ENCODE data around the gene ZNF532.

The ZNF532 gene

GRCh38 chr18:58980991-58981390, 116.3 kb downstream of the ZNF532 start:
- DNase-seq, result no peak

DNA sequence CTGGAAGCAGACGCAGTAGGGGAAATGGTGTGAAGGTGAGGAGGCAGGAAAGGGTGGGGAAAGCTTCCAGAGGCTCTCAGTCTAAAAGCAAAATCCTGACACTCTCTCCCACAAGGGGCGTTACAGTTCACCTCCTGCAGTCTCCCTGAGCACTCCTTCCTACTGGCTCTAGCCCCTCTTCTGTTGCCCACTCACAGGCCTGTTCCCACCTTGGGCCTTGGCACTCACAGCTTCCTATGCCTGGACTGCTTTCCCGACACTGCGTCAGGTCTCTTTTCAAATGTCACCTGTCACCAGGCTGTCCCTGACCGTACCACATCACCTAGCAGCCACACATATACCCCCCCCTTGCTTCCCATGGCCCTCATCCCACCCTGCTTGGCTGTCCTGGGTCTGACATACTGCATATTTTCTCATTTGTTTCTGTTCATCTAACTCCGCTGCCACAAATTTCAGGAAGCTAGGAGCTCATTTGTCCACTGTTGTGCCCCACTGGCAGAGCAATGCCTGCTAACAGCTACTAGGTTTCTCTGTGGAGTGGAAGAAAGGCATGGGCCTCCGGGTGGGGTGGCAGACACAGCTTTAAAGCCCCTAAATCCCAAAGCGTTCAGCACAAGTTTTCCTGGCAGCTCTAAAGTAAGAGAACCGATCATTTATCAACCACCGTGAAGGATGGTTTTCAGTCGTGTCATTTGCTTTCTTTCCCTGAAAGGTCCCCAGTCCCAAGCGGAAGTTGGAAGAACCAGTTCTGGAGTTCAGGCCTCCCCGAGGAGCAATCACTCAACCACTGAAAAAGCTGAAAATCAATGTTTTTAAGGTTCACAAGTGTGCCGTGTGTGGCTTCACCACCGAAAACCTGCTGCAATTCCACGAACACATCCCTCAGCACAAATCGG, 118.8 kb downstream of the ZNF532 start:
- DNase-seq, result no peak

DNA sequence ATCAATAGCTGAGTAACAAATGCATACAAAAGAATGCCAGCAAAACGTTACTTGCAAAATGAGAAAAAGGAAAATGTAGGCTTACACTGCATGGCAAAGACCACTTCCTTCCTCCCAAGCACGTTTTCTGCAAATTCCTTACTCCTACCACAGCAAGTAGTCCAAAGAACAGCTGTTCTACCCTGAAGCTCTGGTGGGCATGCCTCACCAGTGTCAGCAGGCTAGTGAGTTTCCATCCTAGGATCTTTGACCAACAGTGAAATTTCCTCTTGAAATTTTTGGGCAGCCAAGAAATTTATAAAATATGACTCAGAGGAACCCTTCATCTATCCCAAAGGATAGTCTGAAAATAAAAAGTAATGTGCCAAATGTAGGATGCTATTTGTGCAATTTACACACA, 123.9 kb downstream of the ZNF532 start:
- DNase-seq, result no peak

- no peak for DNase-seq
Measured at GRCh38 chr18:58989184-58989759, 124.6 kb downstream of the ZNF532 start.

DNA sequence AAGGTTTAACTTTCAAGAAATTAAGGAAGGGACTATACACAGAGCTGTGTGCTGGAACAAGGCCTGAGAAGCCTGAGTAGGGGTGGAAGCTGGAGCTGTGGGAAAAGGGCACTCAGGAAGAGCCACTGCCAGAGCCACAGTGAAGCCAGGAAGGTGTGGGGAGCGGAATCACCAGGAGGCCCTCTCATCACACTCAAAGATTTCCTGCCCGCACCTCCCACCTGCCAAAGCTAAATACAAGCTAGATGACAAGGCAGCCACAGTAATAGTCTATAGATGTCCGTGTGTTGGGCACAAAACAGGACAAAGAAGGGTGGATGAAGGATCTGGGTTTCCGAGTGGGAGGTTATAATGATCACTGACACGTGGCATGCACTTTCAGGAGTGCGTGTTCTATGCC, 126.0 kb downstream of the ZNF532 start:
- DNase-seq, result no peak

DNA sequence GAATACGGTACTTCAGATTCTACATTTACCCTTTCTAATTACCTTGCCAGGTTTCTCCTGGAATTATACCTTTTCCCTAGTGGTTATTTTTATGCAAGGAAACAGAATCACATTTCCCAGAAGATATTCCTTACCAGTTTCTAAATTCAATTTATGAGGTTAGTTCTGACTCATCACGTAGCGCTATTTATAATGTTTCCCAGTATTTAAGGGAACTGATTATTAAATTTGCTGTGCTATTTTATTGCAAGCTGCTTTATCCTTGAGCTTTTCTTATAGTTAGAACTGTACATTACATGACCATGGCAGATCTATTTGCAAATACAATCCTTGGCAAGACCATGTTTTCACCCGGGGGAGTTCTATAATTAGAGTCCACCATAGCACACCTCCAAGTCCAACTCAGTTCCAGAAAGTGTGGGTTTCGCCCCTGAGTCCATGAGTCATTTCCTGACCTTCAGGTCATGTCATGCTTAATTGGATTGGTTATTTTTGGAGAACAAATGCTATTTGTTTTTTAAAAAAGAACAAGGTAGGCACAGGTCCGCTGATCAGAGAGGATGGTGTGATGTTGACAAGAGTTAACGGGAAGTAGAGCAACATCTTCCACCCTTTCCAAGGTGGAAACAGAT, 126.6 kb downstream of the ZNF532 start:
- DNase-seq, result no peak

GRCh38 chr18:58992301-58993231, 127.9 kb downstream of the ZNF532 start:
- no peak for DNase-seq

DNA sequence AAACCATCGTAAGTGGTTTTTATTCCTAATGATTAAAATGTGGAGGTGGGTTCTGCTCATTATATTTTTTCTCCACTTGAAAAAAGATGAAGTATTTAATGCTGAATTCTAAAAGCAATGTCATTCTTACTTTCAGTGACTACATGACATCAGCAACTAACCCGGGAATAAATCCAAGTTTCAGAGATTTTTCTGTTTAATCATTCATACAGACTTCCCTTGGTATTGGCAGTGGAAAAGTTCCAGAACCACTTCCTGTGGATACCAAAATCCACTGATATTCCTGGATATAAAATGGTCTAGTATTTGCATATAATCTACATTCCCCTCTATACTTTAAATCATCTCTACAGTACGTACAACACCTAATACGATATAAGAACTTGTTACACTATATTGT, 128.6 kb downstream of the ZNF532 start:
- no peak for DNase-seq

- DNase-seq, result no peak
Measured at GRCh38 chr18:58995663-58996062, 131.0 kb downstream of the ZNF532 start.

DNA sequence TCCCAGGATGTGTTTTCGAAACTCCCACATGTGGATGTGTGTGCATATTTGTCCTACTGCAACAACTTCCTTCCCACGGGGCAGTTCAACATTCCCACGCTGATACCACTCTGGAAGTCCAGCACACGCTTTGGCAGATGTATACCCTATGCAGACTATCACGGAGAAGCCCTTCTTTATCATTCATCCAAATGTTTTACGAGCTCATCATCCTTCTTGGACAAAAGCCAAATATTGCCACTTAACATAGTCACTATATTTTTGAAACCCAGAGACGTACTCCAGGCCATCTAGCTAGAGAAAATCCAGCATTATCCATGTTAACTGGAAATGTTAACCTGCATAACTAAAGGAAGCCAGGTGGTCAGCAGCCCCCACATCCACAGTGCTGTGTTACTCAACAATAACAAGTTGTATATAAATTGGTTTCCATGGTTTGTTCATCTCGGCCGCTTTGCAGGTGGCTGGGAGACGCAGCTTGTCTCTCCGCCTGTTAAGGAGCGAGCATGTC, 131.5 kb downstream of the ZNF532 start:
- DNase-seq, result no peak

GRCh38 chr18:58996696-58997095, 132.0 kb downstream of the ZNF532 start:
- DNase-seq, result no peak

DNA sequence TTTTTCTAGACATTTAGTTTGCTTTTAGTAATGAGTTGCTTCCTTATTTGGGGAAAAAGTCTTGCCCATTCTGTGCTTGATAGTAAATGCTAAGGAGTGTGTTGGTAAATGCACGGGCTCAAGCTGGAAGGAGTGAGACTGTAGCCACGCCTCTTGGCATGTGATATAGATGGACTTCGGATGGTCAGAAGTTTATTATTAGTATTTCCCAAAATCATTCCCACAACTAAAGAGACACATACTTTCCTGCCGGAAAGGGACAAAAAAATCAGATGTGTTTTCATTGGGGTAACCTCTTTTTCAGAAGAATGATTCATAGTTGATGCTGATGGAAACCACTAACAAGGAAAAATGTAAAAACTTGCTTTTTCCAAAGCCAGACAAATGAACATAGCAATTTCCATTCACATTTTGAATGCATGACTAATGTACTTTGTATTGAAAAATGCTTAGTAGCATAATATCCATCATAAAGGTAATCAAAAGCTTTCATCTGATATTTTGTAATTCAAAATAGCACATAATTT, 133.2 kb downstream of the ZNF532 start:
- DNase-seq, result no peak

DNA sequence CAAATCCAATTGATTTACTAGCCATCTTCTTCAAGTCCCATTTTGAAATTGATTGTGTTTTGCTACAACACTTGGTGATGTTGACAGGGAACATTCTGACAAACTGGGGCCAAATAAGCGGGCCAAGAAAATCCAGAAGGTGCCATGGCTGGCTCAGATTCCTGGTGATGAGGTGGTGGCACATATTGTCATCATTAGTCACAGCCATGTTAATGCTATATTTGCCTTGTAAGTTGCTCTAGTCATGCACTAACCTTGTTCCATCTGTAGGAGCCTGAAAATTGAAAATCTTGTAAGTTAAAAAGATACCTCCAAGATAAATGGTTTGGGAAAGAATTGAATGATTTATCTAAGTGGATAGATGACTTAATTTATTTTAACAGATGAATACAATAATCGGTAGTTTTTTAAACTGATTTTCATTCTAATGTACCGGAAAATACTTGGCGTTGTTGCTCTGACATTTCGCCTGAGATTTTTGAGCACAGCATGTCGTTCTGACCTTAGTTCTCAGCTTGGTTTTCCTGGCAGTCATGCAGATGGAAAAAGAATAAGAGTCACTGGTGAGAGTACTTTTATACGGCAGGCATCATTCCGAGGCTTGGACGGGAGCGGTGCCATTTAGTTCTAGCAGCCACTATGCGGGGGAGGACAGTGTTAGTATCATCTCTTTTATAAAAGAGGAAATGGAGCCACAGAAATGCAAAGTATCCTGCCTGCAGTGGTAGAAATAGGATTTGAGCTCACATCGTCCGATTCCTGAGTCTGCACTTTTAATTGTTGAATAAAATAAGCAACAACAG, 133.9 kb downstream of the ZNF532 start:
- no peak for DNase-seq

DNA sequence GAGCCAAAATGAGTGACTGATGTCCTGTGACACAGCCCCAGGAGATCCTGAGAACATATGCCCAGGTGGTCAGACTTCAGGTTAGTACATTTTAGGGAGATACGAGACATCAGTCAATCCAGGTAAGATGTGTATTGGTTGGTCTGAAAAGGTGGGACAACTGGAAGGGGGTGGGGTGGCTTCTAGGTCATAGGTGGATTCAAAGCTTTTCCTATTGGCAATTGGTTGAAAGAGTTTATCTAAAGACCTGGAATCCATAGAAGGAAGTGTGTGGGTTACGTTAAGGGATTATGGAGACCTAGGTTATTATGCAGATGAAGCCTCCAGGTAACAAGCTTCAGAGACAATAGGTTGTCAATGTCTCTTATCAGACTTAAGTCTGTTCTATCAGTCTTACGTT, 136.5 kb downstream of the ZNF532 start:
- no peak for DNase-seq

DNA sequence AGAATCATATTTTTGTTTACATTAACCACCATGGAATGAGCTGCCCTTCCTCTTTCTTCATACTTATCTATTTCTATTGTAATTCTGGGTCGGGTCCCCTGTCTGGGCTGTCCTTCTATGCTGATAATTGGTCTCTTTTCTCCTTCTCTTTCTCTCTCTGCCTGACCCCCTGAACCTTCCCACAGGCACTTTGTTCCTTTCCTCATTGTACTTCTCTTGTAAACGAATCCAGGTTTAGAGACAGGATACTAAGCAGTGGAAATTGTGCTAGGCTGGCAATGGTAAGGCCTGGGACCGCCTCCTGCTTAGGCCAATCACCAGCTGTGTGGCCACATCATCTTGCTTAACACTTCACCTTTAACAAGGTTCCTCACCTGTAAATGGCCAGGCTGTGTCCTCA, 137.0 kb downstream of the ZNF532 start:
- DNase-seq, result no peak

- DNase-seq, result no peak
Measured at GRCh38 chr18:59002974-59003594, 138.4 kb downstream of the ZNF532 start.

DNA sequence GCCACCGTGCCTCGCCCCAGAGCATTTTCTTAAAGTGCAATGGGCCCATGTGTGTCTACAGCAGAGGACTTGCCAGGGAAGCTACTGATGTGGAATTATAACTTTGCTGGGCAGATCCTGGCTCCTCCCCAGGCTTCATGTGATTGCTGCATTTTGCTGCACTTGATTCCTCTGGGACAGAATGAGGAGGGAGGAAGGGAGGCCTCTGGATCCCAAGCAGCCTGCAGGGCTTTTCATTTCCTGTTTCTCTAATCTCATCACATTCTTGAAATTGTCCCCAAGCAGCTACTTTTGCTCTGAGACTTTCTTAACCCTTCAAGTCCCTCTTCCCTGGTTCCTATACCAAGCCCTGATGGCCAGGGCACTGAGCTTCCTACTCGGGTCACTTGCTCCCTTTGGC, 140.6 kb downstream of the ZNF532 start:
- no peak for DNase-seq

GRCh38 chr18:59006461-59007067, 141.9 kb downstream of the ZNF532 start:
- DNase-seq, result no peak

GRCh38 chr18:59008302-59008974, 143.8 kb downstream of the ZNF532 start:
- DNase-seq, result no peak

DNA sequence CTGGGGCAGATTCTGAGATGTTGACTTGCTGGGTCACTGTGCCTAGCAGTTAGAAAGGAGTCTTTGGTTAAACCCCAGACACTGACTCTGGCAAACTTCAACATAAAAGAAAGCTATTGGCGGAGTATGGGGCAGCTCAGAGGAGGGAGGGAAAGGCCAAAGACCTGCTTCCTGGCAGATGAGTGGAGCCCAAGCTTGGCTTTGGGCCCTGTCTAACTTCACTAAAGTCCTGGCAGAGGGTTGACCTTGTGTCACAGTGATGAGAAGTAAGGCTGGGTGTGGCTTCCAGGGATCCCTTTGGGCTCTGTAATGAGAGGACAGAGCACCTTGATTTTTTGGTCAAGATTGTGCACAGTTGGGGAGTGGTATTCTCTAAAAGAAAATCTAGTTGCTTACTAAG, 145.2 kb downstream of the ZNF532 start:
- DNase-seq, result no peak

All from DMS79 treated with DMSO at 0.1 percent for 48 hours (cell line).